ENCODE measurements around the gene SH2D3A.
A peak's percentile ranks its signal among the peaks of the same experiment; 100 is the strongest.
"Not testable (repeated sequence)": the region's sequence is repeated elsewhere in the genome, so short reads cannot be mapped to it uniquely, and the experiment has no call there.

The SH2D3A gene

DNA sequence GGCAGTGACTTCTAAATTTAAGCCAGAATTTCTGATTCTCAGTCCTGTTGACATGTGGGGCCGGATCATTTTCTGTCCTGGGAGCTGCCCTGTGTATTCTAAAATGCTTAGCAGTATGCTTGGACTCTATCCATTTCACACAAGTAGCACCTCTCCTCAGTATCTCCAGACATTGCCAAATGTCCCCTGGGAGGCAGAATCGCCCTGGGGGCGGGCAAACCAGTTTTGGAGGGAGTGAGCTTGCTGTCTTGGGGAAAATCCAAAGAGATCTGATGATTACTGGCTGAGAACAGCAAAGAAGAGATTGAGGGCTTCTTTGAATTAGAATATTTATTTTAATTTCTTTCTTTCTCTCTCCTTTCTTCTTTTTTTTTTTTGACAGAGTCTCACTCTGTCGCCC, 21.7 kb upstream of the SH2D3A start:
- DNase-seq = no peak

DNA sequence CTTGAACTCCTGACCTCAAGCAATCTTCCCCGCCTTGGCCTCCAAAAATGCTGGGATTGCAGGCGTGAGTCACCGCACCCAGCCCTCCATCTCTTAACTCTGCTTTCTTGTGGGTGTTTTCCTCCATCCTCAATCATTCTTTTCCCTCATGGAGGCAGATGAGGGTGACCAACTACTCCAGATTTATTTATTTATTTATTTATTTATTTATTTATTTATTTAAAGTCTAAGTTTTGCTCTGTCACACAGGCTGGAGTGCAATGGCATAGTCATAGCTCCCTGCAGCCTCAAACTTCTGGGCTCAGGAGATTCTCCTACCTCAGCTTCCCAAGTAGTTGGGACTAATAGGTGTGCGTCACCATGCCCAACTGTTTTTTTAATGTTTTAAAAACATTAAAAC, 20.2 kb upstream of the SH2D3A start:
- DNase-seq = no peak

DNA sequence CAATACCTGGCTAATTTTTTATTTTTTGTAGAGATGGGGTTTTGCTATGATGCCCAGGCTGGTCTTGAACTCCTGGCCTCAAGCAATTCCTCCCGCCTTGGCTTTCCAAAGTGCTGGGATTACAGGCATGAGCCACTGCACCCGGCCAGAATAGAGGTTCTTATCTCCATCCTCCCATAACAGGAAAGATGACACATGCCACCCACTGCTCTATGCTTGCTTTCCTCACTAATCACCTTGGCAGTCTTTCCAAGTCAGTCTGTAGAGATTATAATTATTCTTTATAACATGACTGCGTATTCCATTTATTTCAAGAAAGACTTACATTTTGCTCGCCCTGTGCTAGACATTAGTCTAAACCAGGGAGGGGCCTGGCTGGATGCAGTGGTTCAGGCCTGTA, 12.0 kb upstream of the SH2D3A start:
- DNase-seq = no peak

DNA sequence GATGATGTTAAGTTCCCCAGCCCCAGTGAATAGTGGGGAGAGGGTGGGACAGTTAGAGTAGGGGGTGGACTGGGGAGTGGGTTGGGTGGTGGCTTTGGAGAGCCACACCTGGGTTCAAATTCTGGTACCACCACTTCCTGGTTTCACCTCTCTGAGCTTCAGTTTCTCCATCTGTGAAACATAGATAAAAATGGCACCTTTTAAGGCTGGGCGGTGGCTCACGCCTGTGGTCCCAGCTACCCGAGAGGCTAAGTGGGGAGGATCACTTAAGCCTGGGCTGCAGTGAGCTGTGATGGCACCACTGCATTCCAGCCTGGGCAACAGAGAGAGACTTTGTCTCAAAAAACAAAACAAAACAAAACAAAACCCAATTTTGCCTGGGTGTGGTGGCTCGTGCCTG, 11.2 kb upstream of the SH2D3A start:
- DNase-seq = no peak

DNA sequence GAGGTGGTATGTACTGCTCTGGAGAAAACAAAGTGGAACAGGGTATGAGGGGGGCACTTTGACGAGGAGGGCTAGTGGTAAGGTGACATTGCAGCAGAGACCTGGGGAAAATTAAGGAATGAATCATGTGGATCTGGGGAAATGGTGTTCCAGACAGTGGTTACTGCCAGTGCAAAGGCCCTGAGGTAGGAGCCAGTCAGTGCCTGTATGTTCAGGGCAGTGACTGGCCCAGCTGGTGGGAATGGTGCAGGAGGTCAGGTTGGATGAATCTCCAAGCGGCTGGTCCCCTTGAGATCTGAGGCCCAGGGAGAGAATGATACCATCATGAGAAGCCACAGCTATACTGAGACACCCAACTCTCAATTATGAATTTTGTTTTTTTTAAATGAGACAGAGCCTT, 10.2 kb upstream of the SH2D3A start:
- no peak for DNase-seq

DNA sequence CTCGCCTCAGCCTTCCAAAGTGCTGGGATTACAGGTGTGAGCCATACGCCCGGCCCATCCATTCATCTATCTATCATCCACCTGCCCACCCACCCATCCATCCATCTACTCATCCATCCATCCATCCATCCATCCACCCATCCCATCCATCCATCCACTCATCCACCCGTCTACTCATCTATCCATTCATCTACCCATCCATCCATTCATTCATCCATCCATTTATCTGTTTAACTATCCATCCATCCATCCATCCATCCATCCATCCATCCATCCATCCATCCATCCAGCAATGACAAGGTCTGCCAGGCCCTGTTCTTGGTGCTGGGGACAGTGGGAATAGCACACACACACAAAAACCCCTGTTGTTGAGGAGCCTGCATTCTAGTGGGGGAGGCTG, 9.8 kb upstream of the SH2D3A start:
- no peak for DNase-seq

DNA sequence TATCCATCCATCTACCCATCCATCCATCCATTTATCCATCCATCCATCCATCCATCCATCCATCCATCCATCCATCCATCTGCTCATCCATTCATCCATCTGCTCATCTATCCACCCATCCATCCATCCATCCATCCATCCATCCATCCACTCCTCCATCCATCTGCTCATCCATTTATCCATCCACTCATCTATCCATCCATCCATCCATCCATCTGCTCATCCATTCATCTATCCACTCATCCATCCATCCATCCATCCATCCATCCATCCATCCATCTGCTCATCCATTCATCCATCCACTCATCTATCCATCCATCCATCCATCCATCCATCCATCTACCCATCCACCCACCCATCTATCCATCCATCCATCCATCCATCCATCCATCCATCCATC, 8.8 kb upstream of the SH2D3A start:
- DNase-seq = not testable (repeated sequence)

DNA sequence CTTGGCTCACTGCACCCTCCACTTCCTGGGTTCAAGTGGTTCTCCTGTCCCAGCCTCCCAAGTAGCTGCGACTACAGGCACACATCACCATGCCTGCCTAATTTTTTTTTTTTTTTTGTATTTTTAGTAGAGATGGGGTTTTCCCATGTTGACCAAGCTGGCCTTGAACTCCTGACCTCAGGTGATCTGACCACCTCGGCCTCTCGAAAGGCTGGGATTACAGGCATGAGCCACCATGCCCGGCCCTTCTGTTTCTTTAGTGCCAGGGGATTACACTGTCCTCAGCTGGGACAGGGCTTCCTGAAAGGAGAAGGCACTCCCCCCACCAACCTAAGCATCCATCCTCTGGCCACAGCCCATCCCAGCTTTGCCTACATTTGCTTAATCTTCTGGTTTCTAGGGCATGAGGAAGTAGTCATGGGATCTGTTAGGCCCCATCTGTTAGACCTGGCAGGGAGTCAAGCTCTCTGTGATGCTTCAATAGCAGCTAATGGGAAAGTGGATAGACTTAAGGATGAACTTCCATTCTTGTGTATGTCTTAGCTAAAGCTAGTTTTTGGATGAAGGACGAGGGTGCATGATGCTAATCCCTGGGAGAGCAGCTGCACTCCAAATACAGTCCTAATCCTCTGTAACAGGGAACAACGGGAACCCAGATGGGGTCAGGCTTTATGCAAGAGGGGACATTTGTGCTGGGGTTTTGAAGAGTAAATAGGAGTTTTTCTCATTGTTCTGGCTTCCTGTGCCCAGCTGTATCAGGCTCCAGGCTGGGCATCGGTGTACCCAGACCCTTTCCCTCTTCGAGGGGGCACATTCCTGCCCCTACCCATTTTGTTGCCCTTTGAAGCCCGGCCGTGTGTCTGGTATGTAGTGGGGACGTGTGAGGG, 7.8 kb upstream of the SH2D3A start:
- DNase-seq = no peak

DNA sequence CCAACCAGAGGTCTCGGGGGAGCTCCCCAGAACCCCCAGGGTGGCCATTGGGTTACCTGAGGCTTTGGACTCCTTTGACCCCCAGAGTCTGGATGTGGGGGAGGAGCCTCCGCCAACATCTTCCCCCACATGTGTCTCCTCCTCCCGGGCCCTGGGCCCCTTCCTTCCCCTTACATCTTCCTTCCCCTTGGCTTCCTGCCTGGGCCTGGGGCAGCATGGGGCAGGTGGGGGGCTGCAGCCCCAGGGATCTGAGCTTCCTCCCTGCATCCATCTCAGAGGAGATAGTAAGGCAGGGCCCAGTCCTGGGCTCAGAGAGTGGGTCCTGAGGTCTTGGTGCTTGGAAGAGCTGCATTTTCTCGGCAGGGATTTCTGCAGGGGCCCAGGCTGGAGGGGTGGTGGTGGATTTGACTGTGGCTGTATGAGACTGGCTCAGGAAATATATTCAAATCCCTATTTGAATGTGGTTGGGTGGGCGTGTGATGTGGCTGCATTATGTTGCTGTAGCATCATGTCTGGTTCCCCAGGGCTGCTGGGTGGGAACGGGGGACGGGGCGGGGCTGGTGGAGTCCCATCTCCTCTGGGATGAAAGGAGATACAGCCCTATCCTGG, 6.2 kb upstream of the SH2D3A start:
- DNase-seq = peak; percentile 75

DNA sequence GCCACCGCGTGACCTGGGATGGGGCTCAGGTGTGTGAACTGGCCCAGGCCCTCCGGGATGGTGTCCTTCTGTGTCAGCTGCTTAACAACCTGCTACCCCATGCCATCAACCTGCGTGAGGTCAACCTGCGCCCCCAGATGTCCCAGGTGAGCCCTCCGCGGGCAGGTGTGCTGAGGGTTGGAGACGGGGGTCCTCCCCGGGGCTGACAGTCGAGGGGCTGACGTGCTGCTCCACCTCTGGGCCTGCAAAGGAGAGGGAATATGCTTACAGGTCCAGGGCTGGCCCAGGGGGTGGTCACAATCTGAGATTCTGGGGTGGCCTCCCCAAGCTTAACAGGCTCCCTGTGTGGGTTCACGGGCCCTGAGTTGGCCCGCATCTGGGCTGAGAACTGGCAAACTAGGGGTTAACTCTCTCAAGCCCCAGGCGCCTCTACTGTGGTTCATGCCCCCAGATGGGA, 5.7 kb upstream of the SH2D3A start:
- no peak for DNase-seq

DNA sequence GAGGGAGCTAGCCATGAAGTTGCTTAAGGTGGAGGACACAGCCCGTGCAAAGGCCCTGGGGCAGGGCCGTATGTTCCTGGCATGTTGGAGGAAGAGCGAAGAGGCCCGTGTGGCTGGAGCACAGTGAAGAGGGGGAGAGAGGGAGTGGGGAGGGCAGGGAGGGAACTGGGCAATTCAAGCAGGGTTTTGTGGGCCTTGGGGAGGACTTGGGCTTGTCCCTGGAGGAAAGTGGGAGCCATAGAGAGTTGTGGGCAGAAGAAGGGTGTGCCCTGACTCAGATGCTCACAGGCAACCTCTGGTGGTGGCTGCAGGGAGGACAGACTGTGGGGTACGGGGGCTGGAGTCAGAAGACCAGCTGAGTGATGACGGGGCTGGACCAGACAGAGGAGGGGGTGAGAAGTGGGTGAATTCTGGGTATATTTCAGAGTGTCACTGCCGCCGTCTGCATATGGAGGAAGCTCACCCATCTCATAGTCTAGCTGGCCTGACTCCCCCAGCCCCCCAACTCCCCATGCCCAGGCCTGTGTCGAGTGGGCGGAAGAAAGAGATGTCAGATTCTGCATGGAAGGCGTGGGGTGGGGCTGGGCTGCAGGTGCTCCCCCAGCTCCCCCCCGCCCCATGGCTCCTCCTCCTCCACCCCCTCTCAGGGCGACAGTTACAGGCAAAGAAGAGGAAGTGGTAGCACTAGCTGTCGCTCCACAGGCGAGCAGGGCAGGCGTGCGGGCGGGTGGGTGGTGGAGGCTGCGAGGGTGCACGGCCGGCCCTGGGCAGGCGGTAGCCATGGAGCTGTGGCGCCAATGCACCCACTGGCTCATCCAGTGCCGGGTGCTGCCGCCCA, 5.0 kb upstream of the SH2D3A start, which contains the start of gene VAV1:
TSS of gene VAV1 (plus strand) at position 681 of the 838 bp plus-strand sequence. CDS start at position 781, 100 bp downstream.
- DNase-seq = peak; percentile 74

DNA sequence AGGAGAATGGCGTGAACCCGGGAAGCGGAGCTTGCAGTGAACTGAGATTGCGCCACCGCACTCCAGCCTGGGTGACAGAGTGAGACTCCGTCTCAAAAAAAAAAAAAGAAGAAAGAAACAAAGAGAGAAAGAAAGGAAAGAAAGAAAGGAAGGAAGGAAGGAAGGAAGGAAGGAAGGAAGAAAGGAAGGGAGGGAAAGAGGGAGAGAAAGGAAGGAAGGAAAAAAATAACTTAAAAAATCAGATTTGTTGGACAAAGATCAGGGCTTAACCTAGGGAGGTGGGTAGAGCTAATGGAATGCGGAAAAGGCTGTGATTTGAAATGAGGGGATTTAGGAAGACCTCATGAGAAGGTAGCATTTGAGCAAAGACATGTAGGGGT, 4.4 kb upstream of the SH2D3A start:
- DNase-seq = not testable (repeated sequence)

DNA sequence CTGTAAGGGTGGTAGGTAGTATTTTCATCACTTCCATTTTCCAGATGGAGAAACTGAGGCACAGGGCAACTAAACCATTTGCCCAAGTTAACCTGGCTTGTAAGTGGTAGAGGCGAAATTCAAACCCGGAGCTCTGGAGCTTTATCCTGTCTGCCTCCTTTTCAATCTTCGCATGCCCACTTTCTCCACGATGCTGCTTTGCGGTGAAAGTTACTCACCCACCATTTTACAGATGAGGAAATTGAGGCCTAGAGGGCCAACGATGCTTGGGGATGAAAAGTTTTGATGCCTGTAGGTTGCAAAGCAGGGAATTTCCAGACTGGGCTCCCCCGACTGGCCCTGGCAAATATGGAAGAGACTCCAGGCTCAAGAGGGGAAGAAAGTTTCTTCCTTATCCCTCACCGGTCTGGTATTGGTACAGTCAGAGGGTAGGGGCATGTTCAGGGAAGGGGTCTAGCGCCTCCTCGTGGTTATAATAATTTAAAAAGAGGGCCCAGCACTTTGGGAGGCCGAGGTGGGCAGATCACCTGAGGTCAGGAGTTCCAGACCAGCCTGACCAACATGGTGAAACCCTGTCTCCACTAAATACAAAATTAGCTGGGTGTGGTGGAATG, 1.9 kb upstream of the SH2D3A start:
- DNase-seq = no peak

DNA sequence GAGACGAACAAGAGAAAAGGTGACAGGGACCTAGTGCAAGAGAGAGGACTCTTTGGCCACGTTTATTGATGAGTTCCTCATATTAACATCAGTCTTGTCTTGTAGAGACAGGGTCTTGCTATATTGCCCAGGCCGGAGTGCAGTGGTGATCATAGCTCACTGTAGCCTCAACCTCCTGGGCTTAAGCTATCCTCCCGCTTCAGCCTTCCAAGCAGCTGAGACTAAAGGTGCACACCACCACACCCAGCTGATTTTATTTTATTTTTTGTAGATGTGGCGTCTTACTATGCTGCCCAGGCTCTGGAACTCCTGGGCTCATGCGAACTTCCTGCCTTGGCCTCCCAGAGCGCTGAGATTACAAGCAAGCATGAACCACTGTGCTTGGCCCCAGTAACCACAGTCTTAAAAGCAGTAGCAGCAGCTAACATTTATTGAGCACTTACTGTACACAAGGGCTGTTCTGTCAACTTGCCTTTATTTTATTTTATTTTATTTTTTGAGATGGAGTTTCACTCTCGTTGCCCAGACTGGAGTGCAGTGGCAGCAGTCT, 1.1 kb upstream of the SH2D3A start:
- no peak for DNase-seq

DNA sequence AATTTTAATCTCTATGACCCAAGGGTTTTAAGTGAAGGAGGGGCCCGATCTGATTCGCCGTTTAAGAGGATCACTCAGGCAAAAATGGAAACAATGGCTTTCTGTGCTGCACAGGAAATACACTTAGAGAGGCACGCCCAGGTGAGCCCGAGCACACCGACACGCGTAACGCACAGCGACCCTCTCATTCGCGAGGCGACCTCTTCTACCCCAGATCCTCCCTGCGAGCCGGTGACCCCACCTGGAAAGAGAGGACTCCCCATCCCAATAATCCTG, 216 bp downstream of the SH2D3A start:
- no peak for DNase-seq

DNA sequence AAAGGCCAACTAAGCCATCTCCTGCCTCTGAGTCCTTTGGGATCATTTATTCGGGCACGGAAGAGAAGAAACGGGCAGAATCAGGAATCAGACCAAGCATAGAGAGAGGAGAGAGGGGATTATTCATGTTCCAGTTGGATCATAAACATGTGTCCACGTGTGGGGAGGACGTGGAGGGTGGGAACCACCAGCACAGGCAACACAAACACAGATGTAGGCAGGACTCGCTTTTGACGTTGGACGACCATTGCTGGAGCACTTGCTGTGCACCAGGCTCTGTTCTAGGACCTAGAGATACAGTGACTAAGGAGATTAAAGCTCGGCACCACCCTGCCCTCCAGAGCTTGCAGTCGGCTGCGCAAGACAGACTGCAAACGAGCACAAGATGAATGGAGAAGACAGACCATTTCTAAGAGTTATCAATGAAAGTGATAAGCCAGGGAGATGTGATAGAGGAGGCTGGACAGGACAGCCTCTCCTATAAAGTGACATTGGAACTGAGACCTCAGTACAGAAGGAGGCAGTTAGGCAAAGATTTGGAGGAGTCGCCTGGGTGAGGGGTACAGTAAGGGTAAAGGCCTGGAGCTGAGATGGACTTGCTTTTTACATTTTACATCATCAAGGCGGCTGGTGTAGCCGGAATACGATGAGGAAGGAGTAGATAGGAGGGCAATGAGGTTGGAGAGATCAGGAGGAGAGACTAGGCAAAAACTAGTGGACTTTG, 716 bp downstream of the SH2D3A start:
- peak; percentile 17 for DNase-seq

DNA sequence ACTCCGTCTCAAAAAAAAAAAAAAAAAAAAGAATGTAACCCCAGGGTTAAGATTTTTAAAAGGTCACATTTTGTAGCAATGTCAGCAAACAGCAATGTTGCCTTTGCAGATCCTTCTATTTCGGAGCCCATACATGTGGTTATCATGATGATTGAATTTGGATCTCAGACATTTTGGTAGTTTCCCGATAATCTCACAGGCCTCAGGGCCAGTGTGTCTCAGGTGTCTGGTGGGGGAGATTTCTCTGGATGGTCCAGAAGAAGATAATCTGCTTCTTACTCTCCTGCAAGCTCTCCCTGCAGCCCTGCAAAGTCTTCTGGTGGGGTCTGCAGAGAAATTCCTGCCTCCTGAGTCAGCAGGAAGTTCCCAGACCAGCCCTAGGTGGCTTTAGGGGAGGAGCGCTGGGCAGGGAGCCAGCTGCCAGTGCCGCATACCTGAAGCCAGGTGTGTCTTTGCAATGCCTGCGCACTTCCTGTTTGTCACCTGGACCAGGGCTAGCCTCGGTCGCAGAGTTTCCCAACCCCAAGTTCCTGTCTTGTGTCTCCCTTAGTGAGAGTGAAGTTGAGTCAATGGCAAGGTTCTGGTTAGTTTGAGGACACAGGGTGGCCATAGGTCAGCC, 1.4 kb downstream of the SH2D3A start:
- DNase-seq = no peak

DNA sequence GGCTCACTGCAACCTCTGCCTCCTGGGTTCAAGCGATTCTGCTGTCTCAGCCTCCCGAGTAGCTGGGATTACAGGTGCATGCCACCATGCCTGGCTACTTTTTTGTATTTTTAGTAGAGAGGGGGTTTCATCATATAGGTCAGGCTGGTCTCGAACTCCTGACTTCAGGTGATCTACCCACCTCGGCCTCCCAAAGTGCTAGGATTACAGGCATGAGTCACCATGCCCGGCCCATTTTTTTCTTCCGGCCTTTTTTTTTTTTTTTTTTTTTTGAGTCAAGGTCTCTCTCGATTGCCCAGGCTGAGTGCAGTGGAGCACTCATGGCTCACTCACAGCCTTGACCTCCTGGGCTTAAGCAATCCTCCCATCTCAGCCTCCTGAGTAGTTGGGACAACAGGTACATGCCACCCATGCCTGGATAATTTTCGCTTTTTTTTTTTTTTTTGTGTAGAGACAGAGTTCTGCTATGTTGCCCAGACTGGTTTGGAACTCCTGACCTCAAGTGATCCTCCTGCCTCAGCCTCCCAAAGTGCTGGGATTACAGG, 4.9 kb downstream of the SH2D3A start:
- not testable (repeated sequence) for DNase-seq

DNA sequence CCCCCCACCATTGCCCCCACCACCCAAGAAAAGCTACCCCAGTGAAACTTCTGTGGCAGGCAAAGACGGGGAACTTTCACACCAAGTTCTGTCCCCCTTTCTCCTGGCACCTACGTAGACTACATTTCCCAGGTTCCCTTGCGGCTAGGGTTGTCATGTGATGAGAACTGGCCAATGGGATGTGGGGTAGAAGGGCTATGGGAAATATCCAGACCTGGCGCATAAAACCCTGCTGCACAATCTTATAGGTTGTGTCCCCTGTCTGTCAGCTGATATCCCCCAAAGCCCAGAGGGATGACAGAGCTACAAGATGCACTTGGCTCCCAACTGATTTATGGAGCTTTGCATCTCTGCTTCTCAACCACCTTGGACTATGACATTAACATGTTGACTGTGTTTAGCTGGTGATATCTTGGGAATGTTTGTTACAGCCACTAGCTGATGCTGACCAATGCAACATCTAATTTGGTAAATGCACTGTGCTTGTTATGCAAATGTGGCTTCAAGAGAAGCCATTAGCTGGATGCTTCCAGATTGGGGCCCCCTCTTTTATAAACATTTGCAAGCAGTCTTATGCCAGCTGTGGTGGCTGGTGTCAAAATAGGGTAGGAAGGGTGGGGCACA, 6.1 kb downstream of the SH2D3A start:
- peak; percentile 42 for DNase-seq

DNA sequence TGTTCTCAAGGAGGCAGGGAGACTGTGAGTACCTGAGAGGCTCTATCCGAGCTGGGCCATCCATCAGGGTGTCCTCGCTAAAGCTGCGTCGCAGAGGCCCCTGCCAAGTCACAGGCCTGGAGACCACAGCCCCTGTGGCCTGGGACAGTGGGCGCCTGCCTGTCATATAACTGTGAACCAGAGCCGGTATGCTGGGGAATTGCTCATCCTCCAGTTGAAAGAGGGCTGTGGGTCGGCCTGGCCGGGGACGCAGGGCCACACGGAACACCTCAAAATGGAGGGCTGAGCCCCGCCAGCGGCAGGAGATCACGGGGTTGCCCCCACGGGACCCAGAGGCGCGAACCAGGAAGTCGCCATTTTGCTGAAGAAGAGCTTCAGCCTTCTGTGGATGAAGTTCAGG, 6.6 kb downstream of the SH2D3A start:
- no peak for DNase-seq

Measured in stimulated activated CD4-positive, alpha-beta T cell treated with anti-CD3 and anti-CD28 coated beads, Interleukin-4, amount 100 ng/mL, for 24 hours (primary cell).